Right renal pelvis (tissue), 4 donors: ENCODE data around the gene PCK1. TPM values are rescaled to one million over a fixed set of nuclear protein-coding genes. Genes with fewer than 3 reads are reported as not detected.

Source experiments
- DNase-seq, 4 donors: peaks; one replicate each; pipeline ENCODE4 v3.0.0-alpha.2; 2013; ENCODE audit warnings: low read depth in 4 of 4, low spot score in 3 of 4, missing footprints in 1 of 4
- polyA plus RNA-seq, 4 donors: library from polyadenylated mRNA; unstranded; fragments of 120-200 nt; gene quantifications; one replicate each; pipeline ENCODE4 v1.2.1, GENCODE V29; 2013; ENCODE audit not compliant: insufficient read length in 4 of 4

PCK1 gene
- polyA plus RNA-seq, 4 donors = 4.5 to 23.0 (median 14.6) TPM

GRCh38 chr20:57617079-57617795 lies 56.3 kb downstream of the PCK1 start:
- DNase-seq = no peak

Other genes with a start within 250 kb of the PCK1 start
- not detected for gene SPO11, start 231.3 kb upstream of the PCK1 start, polyA plus RNA-seq
- gene RAE1, start 209.9 kb upstream of the PCK1 start, polyA plus RNA-seq = 10 to 100 TPM; 57.4 to 64.1 (median 59.5) TPM
- gene RBM38, start 169.7 kb upstream of the PCK1 start, polyA plus RNA-seq = 10 to 100 TPM; 24.4 to 39.0 (median 29.5) TPM
- gene CTCFL, start 36.0 kb upstream of the PCK1 start, polyA plus RNA-seq = 1 to 10 TPM; 1.4 to 4.5 (median 2.2) TPM
- gene ZBP1, start 59.3 kb downstream of the PCK1 start, polyA plus RNA-seq = under 1 TPM in 2 of 4 donors, not detected in 2; 0.12 to 0.21 TPM
- 10 to 100 TPM; 20.3 to 23.7 (median 22.0) TPM for gene PMEPA1, start 148.9 kb downstream of the PCK1 start, polyA plus RNA-seq